ENCODE measurements around the gene PCDHGA4.
"Not testable (repeated sequence)": the region's sequence is repeated elsewhere in the genome, so short reads cannot be mapped to it uniquely, and the experiment has no call there.

Gene PCDHGA4

DNA sequence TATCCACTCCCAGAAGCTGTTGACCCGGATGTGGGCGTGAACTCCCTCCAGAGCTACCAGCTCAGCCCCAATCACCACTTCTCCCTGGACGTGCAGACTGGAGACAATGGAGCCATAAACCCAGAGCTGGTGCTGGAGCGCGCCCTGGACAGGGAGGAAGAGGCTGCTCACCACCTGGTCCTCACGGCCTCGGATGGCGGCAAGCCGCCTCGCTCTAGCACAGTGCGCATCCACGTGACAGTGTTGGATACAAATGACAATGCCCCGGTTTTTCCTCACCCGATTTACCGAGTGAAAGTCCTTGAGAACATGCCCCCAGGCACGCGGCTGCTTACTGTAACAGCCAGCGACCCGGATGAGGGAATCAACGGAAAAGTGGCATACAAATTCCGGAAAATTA is 38.4 kb downstream of the PCDHGA4 start:
- no peaks in the 10 kb centered on the region for H3F3A ChIP-seq (ENCODE audit: insufficient read depth, low read length)
- H3K4me1 ChIP-seq (ENCODE audit: insufficient read depth, low read length, severe bottlenecking) = no peaks in the 10 kb centered on the region
- H3K9me2 ChIP-seq (ENCODE audit: low read depth, low read length) = no peaks in the 10 kb centered on the region
- no peak overlapping the region for H3K4me3 ChIP-seq (ENCODE audit: low read depth, low read length, poor library complexity, severe bottlenecking)
- TF ChIP-seq, protein P1, sequence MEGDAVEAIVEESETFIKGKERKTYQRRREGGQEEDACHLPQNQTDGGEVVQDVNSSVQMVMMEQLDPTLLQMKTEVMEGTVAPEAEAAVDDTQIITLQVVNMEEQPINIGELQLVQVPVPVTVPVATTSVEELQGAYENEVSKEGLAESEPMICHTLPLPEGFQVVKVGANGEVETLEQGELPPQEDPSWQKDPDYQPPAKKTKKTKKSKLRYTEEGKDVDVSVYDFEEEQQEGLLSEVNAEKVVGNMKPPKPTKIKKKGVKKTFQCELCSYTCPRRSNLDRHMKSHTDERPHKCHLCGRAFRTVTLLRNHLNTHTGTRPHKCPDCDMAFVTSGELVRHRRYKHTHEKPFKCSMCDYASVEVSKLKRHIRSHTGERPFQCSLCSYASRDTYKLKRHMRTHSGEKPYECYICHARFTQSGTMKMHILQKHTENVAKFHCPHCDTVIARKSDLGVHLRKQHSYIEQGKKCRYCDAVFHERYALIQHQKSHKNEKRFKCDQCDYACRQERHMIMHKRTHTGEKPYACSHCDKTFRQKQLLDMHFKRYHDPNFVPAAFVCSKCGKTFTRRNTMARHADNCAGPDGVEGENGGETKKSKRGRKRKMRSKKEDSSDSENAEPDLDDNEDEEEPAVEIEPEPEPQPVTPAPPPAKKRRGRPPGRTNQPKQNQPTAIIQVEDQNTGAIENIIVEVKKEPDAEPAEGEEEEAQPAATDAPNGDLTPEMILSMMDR (IDR thresholded peaks at IDR 0.05; ENCODE audit: low read length) = no peak
- TF ChIP-seq EZH2 (IDR thresholded peaks at IDR 0.05; ENCODE audit: borderline replicate concordance, low read length) = no peak
- peaks cover 6% of the 10 kb centered on the region; the same call in 1 of the 2 replicates for H3K9me3 ChIP-seq (ENCODE audit: low read length)
- no peaks in the 10 kb centered on the region for H4K20me1 ChIP-seq (ENCODE audit: insufficient read depth, low read length)
- H3K36me3 ChIP-seq (ENCODE audit: insufficient read depth, low read length) = no peaks in the 10 kb centered on the region
- H3K9ac ChIP-seq (ENCODE audit: low read length) = no peak overlapping the region
- H3K27ac ChIP-seq (ENCODE audit: low read depth, low read length, poor library complexity, severe bottlenecking) = no peak overlapping the region
- H3K4me2 ChIP-seq (ENCODE audit: low read length) = no peak overlapping the region
- H3K27me3 ChIP-seq (ENCODE audit: insufficient read depth, low read length) = no peaks in the 10 kb centered on the region
- no peak overlapping the region for H2AFZ ChIP-seq (ENCODE audit: low read length)
- no peaks in the 10 kb centered on the region for H3K79me2 ChIP-seq (ENCODE audit: insufficient read depth, low read length)

DNA sequence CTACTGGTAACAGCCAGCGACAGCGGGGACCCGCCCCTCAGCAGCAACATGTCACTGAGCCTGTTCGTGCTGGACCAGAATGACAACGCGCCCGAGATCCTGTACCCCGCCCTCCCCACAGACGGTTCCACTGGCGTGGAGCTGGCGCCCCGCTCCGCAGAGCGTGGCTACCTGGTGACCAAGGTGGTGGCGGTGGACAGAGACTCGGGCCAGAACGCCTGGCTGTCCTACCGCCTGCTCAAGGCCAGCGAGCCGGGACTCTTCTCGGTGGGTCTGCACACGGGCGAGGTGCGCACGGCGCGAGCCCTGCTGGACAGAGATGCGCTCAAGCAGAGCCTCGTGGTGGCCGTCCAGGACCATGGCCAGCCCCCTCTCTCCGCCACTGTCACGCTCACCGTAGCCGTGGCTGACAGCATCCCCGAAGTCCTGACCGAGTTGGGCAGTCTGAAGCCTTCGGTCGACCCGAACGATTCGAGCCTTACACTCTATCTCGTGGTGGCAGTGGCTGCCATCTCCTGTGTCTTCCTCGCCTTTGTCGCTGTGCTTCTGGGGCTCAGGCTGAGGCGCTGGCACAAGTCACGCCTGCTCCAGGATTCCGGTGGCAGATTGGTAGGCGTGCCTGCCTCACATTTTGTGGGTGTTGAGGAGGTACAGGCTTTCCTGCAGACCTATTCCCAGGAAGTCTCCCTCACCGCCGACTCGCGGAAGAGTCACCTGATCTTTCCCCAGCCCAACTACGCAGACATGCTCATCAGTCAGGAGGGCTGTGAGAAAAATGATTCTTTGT is 39.8 kb downstream of the PCDHGA4 start:
- H3K9me3 ChIP-seq (ENCODE audit: low read length) = not testable (repeated sequence)

DNA sequence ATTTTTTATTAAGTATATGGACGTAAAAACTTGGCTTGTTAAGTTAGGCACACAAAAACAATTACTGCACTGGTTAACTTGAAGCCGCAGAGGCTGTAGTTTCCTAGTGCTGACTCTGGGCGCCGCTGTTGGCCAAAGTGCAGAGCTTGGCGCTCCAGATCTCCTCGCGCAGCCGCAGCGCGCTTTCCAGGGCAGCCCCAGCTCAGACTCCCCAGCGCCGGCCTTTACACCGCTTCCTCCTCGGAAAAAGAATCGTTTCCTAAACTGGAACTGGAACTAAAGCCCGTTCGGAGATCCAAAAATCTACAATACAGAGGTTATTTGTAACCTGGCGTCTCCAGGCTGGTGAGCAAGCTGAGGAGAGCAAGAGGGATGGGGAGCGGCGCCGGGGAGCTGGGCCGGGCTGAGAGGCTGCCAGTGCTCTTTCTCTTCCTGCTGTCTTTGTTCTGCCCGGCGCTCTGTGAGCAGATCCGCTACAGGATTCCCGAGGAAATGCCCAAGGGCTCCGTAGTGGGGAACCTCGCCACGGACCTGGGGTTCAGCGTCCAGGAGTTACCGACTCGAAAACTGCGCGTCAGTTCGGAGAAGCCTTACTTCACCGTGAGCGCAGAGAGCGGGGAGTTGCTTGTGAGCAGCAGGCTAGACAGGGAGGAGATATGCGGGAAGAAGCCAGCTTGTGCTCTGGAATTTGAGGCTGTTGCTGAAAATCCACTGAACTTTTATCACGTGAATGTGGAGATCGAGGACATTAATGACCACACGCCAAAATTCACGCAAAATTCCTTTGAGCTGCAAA is 43.1 kb downstream of the PCDHGA4 start, which contains the start of gene PCDHGB5:
Gene PCDHGB5, plus strand, starts transcription at position 192 of the 796 bp plus-strand sequence. Its CDS starts 181 bp downstream, at position 373.
- H3K79me2 ChIP-seq (ENCODE audit: insufficient read depth, low read length); H3K9ac ChIP-seq (ENCODE audit: low read length); H3K4me3 ChIP-seq (ENCODE audit: low read depth, low read length, poor library complexity, severe bottlenecking); H3K4me1 ChIP-seq (ENCODE audit: insufficient read depth, low read length, severe bottlenecking); H3K36me3 ChIP-seq (ENCODE audit: insufficient read depth, low read length); H3K9me3 ChIP-seq (ENCODE audit: low read length); H4K20me1 ChIP-seq (ENCODE audit: insufficient read depth, low read length); H3K4me2 ChIP-seq (ENCODE audit: low read length); H2AFZ ChIP-seq (ENCODE audit: low read length); H3K27ac ChIP-seq (ENCODE audit: low read depth, low read length, poor library complexity, severe bottlenecking); H3K9me2 ChIP-seq (ENCODE audit: low read depth, low read length); H3F3A ChIP-seq (ENCODE audit: insufficient read depth, low read length); H3K27me3 ChIP-seq (ENCODE audit: insufficient read depth, low read length): not testable (repeated sequence)

More for the DNA sequence above, 39.8 kb downstream of the PCDHGA4 start:
- not testable (repeated sequence) for H3K9ac ChIP-seq (ENCODE audit: low read length); H3K4me1 ChIP-seq (ENCODE audit: insufficient read depth, low read length, severe bottlenecking); H3F3A ChIP-seq (ENCODE audit: insufficient read depth, low read length); H3K79me2 ChIP-seq (ENCODE audit: insufficient read depth, low read length); H3K27ac ChIP-seq (ENCODE audit: low read depth, low read length, poor library complexity, severe bottlenecking); H3K27me3 ChIP-seq (ENCODE audit: insufficient read depth, low read length); H3K36me3 ChIP-seq (ENCODE audit: insufficient read depth, low read length); H3K4me3 ChIP-seq (ENCODE audit: low read depth, low read length, poor library complexity, severe bottlenecking); H2AFZ ChIP-seq (ENCODE audit: low read length); H3K4me2 ChIP-seq (ENCODE audit: low read length); H3K9me2 ChIP-seq (ENCODE audit: low read depth, low read length); H4K20me1 ChIP-seq (ENCODE audit: insufficient read depth, low read length)

DNA sequence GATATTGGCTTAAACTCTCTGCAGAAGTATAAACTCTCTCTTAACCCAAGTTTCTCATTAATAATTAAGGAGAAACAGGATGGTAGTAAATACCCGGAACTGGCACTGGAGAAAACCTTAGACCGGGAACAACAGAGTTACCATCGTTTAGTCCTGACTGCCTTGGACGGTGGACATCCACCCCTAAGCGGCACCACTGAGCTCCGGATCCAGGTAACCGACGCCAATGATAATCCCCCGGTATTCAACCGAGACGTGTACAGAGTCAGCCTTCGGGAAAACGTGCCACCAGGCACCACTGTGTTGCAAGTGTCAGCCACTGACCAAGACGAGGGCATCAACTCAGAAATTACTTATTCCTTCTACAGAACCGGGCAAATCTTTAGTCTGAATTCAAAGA is 43.8 kb downstream of the PCDHGA4 start:
- Histone ChIP-seq H3K9me2 (ENCODE audit: low read depth, low read length) (no peaks in the 10 kb centered on the region), H4K20me1 (ENCODE audit: insufficient read depth, low read length) (no peaks in the 10 kb centered on the region), H3F3A (ENCODE audit: insufficient read depth, low read length) (no peaks in the 10 kb centered on the region), H3K27ac (ENCODE audit: low read depth, low read length, poor library complexity, severe bottlenecking) (no peak overlapping the region), H3K36me3 (ENCODE audit: insufficient read depth, low read length) (no peaks in the 10 kb centered on the region), H3K9me3 (ENCODE audit: low read length) (peaks cover 5% of the 10 kb centered on the region; the same call in 1 of the 2 replicates), H3K79me2 (ENCODE audit: insufficient read depth, low read length) (no peaks in the 10 kb centered on the region), H3K9ac (ENCODE audit: low read length) (no peak overlapping the region), H3K4me1 (ENCODE audit: insufficient read depth, low read length, severe bottlenecking) (no peaks in the 10 kb centered on the region), H3K27me3 (ENCODE audit: insufficient read depth, low read length) (no peaks in the 10 kb centered on the region), H3K4me3 (ENCODE audit: low read depth, low read length, poor library complexity, severe bottlenecking) (no peak overlapping the region), H2AFZ (ENCODE audit: low read length) (no peak overlapping the region), H3K4me2 (ENCODE audit: low read length) (no peak overlapping the region)
- TF ChIP-seq EZH2 (IDR thresholded peaks at IDR 0.05; ENCODE audit: borderline replicate concordance, low read length) = no peak
- TF ChIP-seq, protein P1 (IDR thresholded peaks at IDR 0.05; ENCODE audit: low read length) = no peak

Data from OCI-LY1 (cell line).